ENCODE data around the gene RAD51B.

RAD51B gene

GRCh38 chr14:68639000-68639757 is 819.6 kb downstream of the RAD51B start:
- TF ChIP-seq, protein P1, sequence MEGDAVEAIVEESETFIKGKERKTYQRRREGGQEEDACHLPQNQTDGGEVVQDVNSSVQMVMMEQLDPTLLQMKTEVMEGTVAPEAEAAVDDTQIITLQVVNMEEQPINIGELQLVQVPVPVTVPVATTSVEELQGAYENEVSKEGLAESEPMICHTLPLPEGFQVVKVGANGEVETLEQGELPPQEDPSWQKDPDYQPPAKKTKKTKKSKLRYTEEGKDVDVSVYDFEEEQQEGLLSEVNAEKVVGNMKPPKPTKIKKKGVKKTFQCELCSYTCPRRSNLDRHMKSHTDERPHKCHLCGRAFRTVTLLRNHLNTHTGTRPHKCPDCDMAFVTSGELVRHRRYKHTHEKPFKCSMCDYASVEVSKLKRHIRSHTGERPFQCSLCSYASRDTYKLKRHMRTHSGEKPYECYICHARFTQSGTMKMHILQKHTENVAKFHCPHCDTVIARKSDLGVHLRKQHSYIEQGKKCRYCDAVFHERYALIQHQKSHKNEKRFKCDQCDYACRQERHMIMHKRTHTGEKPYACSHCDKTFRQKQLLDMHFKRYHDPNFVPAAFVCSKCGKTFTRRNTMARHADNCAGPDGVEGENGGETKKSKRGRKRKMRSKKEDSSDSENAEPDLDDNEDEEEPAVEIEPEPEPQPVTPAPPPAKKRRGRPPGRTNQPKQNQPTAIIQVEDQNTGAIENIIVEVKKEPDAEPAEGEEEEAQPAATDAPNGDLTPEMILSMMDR (IDR thresholded peaks at IDR 0.05; ENCODE audit: low read length, missing control alignments) = no peak
- DNase-seq (ENCODE audit: low read depth) = peak; percentile 42
- H3K4me3 ChIP-seq (replicated peaks; ENCODE audit: low read depth, low read length) = no peak overlapping the region

GRCh38 chr14:68639758-68640574 is 820.4 kb downstream of the RAD51B start:
- H3K4me3 ChIP-seq (replicated peaks; ENCODE audit: low read depth, low read length) = no peak overlapping the region
- no peak for DNase-seq (ENCODE audit: low read depth)
- TF ChIP-seq, protein P1 (IDR thresholded peaks at IDR 0.05; ENCODE audit: low read length, missing control alignments) = no peak

GRCh38 chr14:68643673-68644072 is 824.1 kb downstream of the RAD51B start:
- TF ChIP-seq, protein P1 (IDR thresholded peaks at IDR 0.05; ENCODE audit: low read length, missing control alignments) = no peak
- no peak overlapping the region for H3K4me3 ChIP-seq (replicated peaks; ENCODE audit: low read depth, low read length)
- DNase-seq (ENCODE audit: low read depth) = no peak

- no peak overlapping the region for H3K4me3 ChIP-seq (replicated peaks; ENCODE audit: low read depth, low read length)
- TF ChIP-seq, protein P1 (IDR thresholded peaks at IDR 0.05; ENCODE audit: low read length, missing control alignments) = no peak
- DNase-seq (ENCODE audit: low read depth) = no peak
These were observed 824.5 kb downstream of the RAD51B start for GRCh38 chr14:68644101-68644500.

- no peak for DNase-seq (ENCODE audit: low read depth)
- TF ChIP-seq, protein P1 (IDR thresholded peaks at IDR 0.05; ENCODE audit: low read length, missing control alignments) = no peak
- no peak overlapping the region for H3K4me3 ChIP-seq (replicated peaks; ENCODE audit: low read depth, low read length)
These were observed 825.8 kb downstream of the RAD51B start for GRCh38 chr14:68645371-68645770.

- DNase-seq (ENCODE audit: low read depth) = no peak
- TF ChIP-seq, protein P1 (IDR thresholded peaks at IDR 0.05; ENCODE audit: low read length, missing control alignments) = no peak
- H3K4me3 ChIP-seq (replicated peaks; ENCODE audit: low read depth, low read length) = no peak overlapping the region
These were observed 830.1 kb downstream of the RAD51B start for GRCh38 chr14:68649476-68650189.
